Liver (tissue), 9 donors: Measurements from ENCODE around the gene SLC36A4. TPM values are rescaled to one million over a fixed set of nuclear protein-coding genes. Genes with fewer than 3 reads are reported as not detected.

Source experiments
- DNase-seq: peaks from one replicate; pipeline ENCODE4 v3.0.0-alpha.2; 2017; ENCODE audit warnings: low spot score
- H3K27ac ChIP-seq, 2 donors: one replicate each; pipeline ENCODE4 v1.7.0; 2013; ENCODE audit warnings: inconsistent platforms in 2 of 2, low read length in 2 of 2, control low read depth in 1 of 2, low read depth in 1 of 2, mild to moderate bottlenecking in 1 of 2
- H3K27me3 ChIP-seq, 4 donors: one replicate each; pipeline versions ENCODE4 v1.6.1 to v1.7.0; 2013; ENCODE audit warnings: low read length in 3 of 4, inconsistent platforms in 1 of 4, mild to moderate bottlenecking in 1 of 4, moderate library complexity in 1 of 4; ENCODE audit not compliant: control insufficient read depth in 4 of 4, insufficient read depth in 4 of 4
- H3K36me3 ChIP-seq, 4 donors: one replicate each; pipeline versions ENCODE4 v1.6.1 to v1.7.0; 2013; ENCODE audit warnings: low read length in 3 of 4, mild to moderate bottlenecking in 3 of 4, low read depth in 1 of 4, moderate library complexity in 1 of 4; ENCODE audit not compliant: control insufficient read depth in 4 of 4, insufficient read depth in 3 of 4
- H3K4me1 ChIP-seq, 4 donors: one replicate each; pipeline versions ENCODE4 v1.6.1 to v1.7.0; 2013; ENCODE audit warnings: low read length in 3 of 4, mild to moderate bottlenecking in 3 of 4, moderate library complexity in 1 of 4; ENCODE audit not compliant: control insufficient read depth in 4 of 4, insufficient read depth in 4 of 4
- H3K4me3 ChIP-seq, 3 donors: one replicate each; pipeline versions ENCODE4 v1.6.1 to v1.7.0; 2013; ENCODE audit warnings: low read length in 3 of 3, control low read depth in 1 of 3, low read depth in 1 of 3, mild to moderate bottlenecking in 1 of 3
- H3K9ac ChIP-seq, 2 donors: one replicate each; pipeline ENCODE4 v1.7.0; 2013; ENCODE audit warnings: low read length in 2 of 2, mild to moderate bottlenecking in 2 of 2, moderate library complexity in 2 of 2, control low read depth in 1 of 2, low read depth in 1 of 2
- H3K9me3 ChIP-seq, 4 donors: one replicate each; pipeline versions ENCODE4 v1.6.1 to v1.7.0; 2013; ENCODE audit warnings: low read length in 3 of 4; ENCODE audit not compliant: control insufficient read depth in 4 of 4
- ATF3 ChIP-seq: IDR thresholded peaks from 2 replicates; pipeline ENCODE4 v1.6.1; 2016; ENCODE audit warnings: antibody characterized with exemption
- CTCF ChIP-seq: fragments of 150-350 bp; IDR thresholded peaks from 2 replicates; pipeline ENCODE4 v1.5.1; 2017; ENCODE audit warnings: improper control_type of control experiment, low read depth, low read length; ENCODE audit not compliant: missing input control
- EGR1 ChIP-seq, 2 donors: IDR thresholded peaks; 2 replicates each; pipeline ENCODE4 v1.6.1; 2016 to 2018; ENCODE audit warnings: antibody characterized with exemption in 2 of 2, low read depth in 2 of 2
- FOXA1 ChIP-seq: IDR thresholded peaks from 2 replicates; pipeline ENCODE4 v1.6.1; 2016; ENCODE audit warnings: antibody characterized with exemption
- FOXA2 ChIP-seq: IDR thresholded peaks from 2 replicates; pipeline ENCODE4 v1.6.1; 2016; ENCODE audit warnings: antibody characterized with exemption
- GABPA ChIP-seq, 2 donors: IDR thresholded peaks in 1 of 2; conservative IDR thresholded peaks in 1 of 2; 2 replicates each; pipeline ENCODE4 v1.6.1; 2016; ENCODE audit warnings: antibody characterized with exemption in 2 of 2, mild to moderate bottlenecking in 1 of 2, moderate library complexity in 1 of 2
- HNF4A ChIP-seq, 2 donors: conservative IDR thresholded peaks; 2 replicates each; pipeline ENCODE4 v1.6.1; 2016; ENCODE audit warnings: antibody characterized with exemption in 2 of 2, mild to moderate bottlenecking in 2 of 2
- HNF4G ChIP-seq: IDR thresholded peaks from 2 replicates; pipeline ENCODE4 v1.6.1; 2016; ENCODE audit warnings: antibody characterized with exemption
- JUND ChIP-seq, 2 donors: IDR thresholded peaks; 2 replicates each; pipeline ENCODE4 v1.6.1; 2016; ENCODE audit warnings: antibody characterized with exemption in 2 of 2
- MAX ChIP-seq: IDR thresholded peaks from 2 replicates; pipeline ENCODE4 v1.6.1; 2016; ENCODE audit warnings: antibody characterized with exemption
- NR2F2 ChIP-seq: IDR thresholded peaks from 2 replicates; pipeline ENCODE4 v1.6.1; 2016; ENCODE audit warnings: antibody characterized with exemption
- RAD21 ChIP-seq, 2 donors: IDR thresholded peaks; 2 replicates each; pipeline ENCODE4 v1.6.1; 2016; ENCODE audit warnings: antibody characterized with exemption in 2 of 2, mild to moderate bottlenecking in 2 of 2
- REST ChIP-seq: IDR thresholded peaks from 2 replicates; pipeline ENCODE4 v1.6.1; 2016; ENCODE audit warnings: antibody characterized with exemption, mild to moderate bottlenecking
- RXRA ChIP-seq, 2 donors: IDR thresholded peaks; 2 replicates each; pipeline ENCODE4 v1.6.1; 2017 to 2018; ENCODE audit warnings: antibody characterized with exemption in 2 of 2, mild to moderate bottlenecking in 1 of 2
- SP1 ChIP-seq: IDR thresholded peaks from 2 replicates; pipeline ENCODE4 v1.6.1; 2018; ENCODE audit warnings: antibody characterized with exemption, mild to moderate bottlenecking
- TAF1 ChIP-seq: conservative IDR thresholded peaks from 2 replicates; pipeline ENCODE4 v1.6.1; 2016; ENCODE audit warnings: antibody characterized with exemption, mild to moderate bottlenecking
- YY1 ChIP-seq: IDR thresholded peaks from 2 replicates; pipeline ENCODE4 v1.6.1; 2016; ENCODE audit warnings: antibody characterized with exemption, mild to moderate bottlenecking
- ZBTB33 ChIP-seq: IDR thresholded peaks from 2 replicates; pipeline ENCODE4 v1.6.1; 2016; ENCODE audit warnings: antibody characterized with exemption
- WGBS: extraction: QIAGEN DNeasy Blood & Tissue Kit; methylation state at CpG from one replicate; pipeline ENCODE4 v1.1.7; 2013; 5-methylcytosine and 5-hydroxymethylcytosine counted together
- polyA plus RNA-seq, 2 donors: library from polyadenylated mRNA; stranded (reverse) in 1 of 2; unstranded in 1 of 2; fragments of 200-250 nt in 1 of 2; fragments of >200 nt in 1 of 2; fragmentation: Nextera tagmentation in 1 of 2; extraction: Ambion mirVana in 1 of 2; gene quantifications; one replicate each; pipeline versions ENCODE4 v1.2.1 to v1.2.3, GENCODE V29; 2013 to 2015
- total RNA-seq, 2 donors: library from RNA; depleted of rRNA; stranded (reverse); fragments of >200 nt; gene quantifications; one replicate each; pipeline ENCODE4 v1.2.3, GENCODE V29; 2014
- donor health status: healthy.
- donor health status: healthy.
- donor health status: healthy.
- donor health status: healthy.
- donor health status: healthy.

Gene SLC36A4
- total and polyA plus RNA-seq, 4 donors = 6.4 to 11.7 (median 7.4) TPM

- Histone ChIP-seq H3K4me3 (no peak overlapping the region), H3K9me3 (no peaks in the 10 kb centered on the region), H3K4me1 (no peaks in the 10 kb centered on the region), H3K9ac (no peak overlapping the region), H3K27ac (no peak overlapping the region), H3K36me3 (no peaks in the 10 kb centered on the region), H3K27me3 (no peaks in the 10 kb centered on the region)
- 88% methylated on average over 1 of the region's 1 CpG for WGBS
- no peak for DNase-seq
- TF ChIP-seq RXRA (IDR thresholded peaks at IDR 0.05) (no peak), HNF4A (conservative IDR thresholded peaks at IDR 0.05) (no peak), ATF3 (no peak), JUND (IDR thresholded peaks at IDR 0.05) (no peak), NR2F2 (no peak), SP1 (no peak), GABPA (IDR thresholded peaks at IDR 0.05 in 1 of 2, conservative IDR thresholded peaks at IDR 0.05 in 1 of 2) (no peak), CTCF (no peak)
Measured at GRCh38 chr11:93244018-93244417, 46.2 kb upstream of the SLC36A4 start.

GRCh38 chr11:93239966-93240365 lies 42.2 kb upstream of the SLC36A4 start:
- no peak overlapping the region for H3K9ac ChIP-seq
- H3K36me3 ChIP-seq = no peaks in the 10 kb centered on the region
- H3K4me3 ChIP-seq = no peak overlapping the region
- H3K9me3 ChIP-seq = no peaks in the 10 kb centered on the region
- TF ChIP-seq CTCF = no peak
- TF ChIP-seq REST = no peak
- no peak for TF ChIP-seq RAD21 (IDR thresholded peaks at IDR 0.05)
- TF ChIP-seq ZBTB33 = no peak
- TF ChIP-seq HNF4G = no peak
- TF ChIP-seq NR2F2 = no peak
- TF ChIP-seq SP1 = no peak
- TF ChIP-seq JUND (IDR thresholded peaks at IDR 0.05) = no peak
- TF ChIP-seq EGR1 (IDR thresholded peaks at IDR 0.05; ENCODE audit: low read depth in 2 of 2) = no peak
- TF ChIP-seq FOXA2 = no peak
- TF ChIP-seq RXRA (IDR thresholded peaks at IDR 0.05) = no peak
- no peak for TF ChIP-seq YY1
- no peak for TF ChIP-seq MAX
- TF ChIP-seq ATF3 = no peak
- TF ChIP-seq HNF4A (conservative IDR thresholded peaks at IDR 0.05) = no peak
- no peak for TF ChIP-seq FOXA1
- TF ChIP-seq GABPA (IDR thresholded peaks at IDR 0.05 in 1 of 2, conservative IDR thresholded peaks at IDR 0.05 in 1 of 2) = no peak
- no peak for TF ChIP-seq TAF1
- H3K27ac ChIP-seq = no peak overlapping the region
- WGBS = 76% methylated on average over 3 of the region's 3 CpGs
- H3K4me1 ChIP-seq = no peaks in the 10 kb centered on the region
- H3K27me3 ChIP-seq = no peaks in the 10 kb centered on the region
- no peak for DNase-seq
